ENCODE data around the gene DCLK1.

DNA sequence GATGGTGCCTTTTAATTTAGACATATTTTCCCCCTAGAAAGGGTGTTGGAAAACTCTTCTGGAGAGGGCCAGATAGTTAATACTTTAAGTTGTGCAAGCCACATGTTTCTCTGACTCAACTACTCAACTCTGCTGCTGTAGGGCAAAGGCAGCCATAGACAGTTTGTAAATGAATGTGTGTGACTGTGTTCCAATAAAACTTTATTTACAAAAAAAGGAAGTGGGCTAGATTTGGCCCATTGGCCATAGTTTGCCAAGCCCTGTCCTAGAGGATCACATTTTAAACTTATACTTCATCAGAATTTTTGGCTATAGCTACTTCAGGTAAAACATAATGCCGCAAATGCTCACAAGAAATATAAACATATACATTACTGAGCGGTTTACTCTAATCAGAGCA is 348.4 kb downstream of the DCLK1 start:
- TF ChIP-seq CTCF (IDR thresholded peaks at IDR 0.05) (no peak), POLR2A (IDR thresholded peaks at IDR 0.05) (no peak)

Data from uterus (tissue), 2 donors.